Ascending aorta (tissue), 2 donors: ENCODE data around the gene GUCY1B1. TPM values are rescaled to one million over a fixed set of nuclear protein-coding genes. Genes with fewer than 3 reads are reported as not detected.

ENCODE experiments used
- DNase-seq, 2 donors: peaks; one replicate each; pipeline ENCODE4 v3.0.0-alpha.2; 2019; ENCODE audit warnings: low spot score in 2 of 2
- H3K27ac ChIP-seq, 2 donors: fragments of 200-600 bp; sonication (generic); one replicate each; pipeline ENCODE4 v1.5.1; 2016 to 2017; ENCODE audit warnings: mild to moderate bottlenecking in 1 of 2
- H3K27me3 ChIP-seq: fragments of 200-600 bp; sonication (generic); one replicate; pipeline ENCODE4 v1.5.1; 2017
- H3K36me3 ChIP-seq, 2 donors: fragments of 200-600 bp; sonication (generic); one replicate each; pipeline ENCODE4 v1.5.1; 2016
- H3K4me1 ChIP-seq, 2 donors: fragments of 200-600 bp; sonication (generic); one replicate each; pipeline ENCODE4 v1.5.1; 2016 to 2017; ENCODE audit warnings: mild to moderate bottlenecking in 1 of 2
- H3K4me3 ChIP-seq, 2 donors: fragments of 200-600 bp; sonication (generic); one replicate each; pipeline ENCODE4 v1.5.1; 2016 to 2017; ENCODE audit warnings: mild to moderate bottlenecking in 1 of 2
- H3K9me3 ChIP-seq, 2 donors: fragments of 200-600 bp; sonication (generic); one replicate each; pipeline ENCODE4 v1.5.1; 2016
- CTCF ChIP-seq, 3 experiments: fragments of 200-600 bp in 2 of 3; fragments of 450-650 bp in 1 of 3; sonication (generic) in 2 of 3; IDR thresholded peaks; one replicate each; pipeline ENCODE4 v1.5.1; 2016 to 2019; ENCODE audit warnings: antibody characterized with exemption in 3 of 3, mild to moderate bottlenecking in 1 of 3, moderate library complexity in 1 of 3
- intact Hi-C: fragments of 100-400 bp; cut with DNase I; formaldehyde crosslinking; loops from one replicate; pipeline ENCODE4 v1.15.1; 2023
- total RNA-seq: library from RNA; depleted of rRNA; stranded (reverse); fragments of >200 nt; gene quantifications from one replicate; pipeline ENCODE4 v1.1.0, GENCODE V29; 2016

Gene GUCY1B1
- total RNA-seq, 1 donor from 2014 or later, result 34.9 TPM

- no peaks in the 10 kb centered on the region for H3K9me3 ChIP-seq
- intact Hi-C loops, result no loop called here
- H3K4me1 ChIP-seq, result peaks cover 0 to 8% of the 10 kb centered on the region in 2 donors
- H3K27ac ChIP-seq, result no peak overlapping the region
- no peak for DNase-seq
- H3K27me3 ChIP-seq, result no peaks in the 10 kb centered on the region
- no peaks in the 10 kb centered on the region for H3K36me3 ChIP-seq
- H3K4me3 ChIP-seq, result no peak overlapping the region
- TF ChIP-seq CTCF (IDR thresholded peaks at IDR 0.05), result peak; percentile 50 to 69 (median 61)
Measured at GRCh38 chr4:155809835-155810234, 51.0 kb downstream of the GUCY1B1 start.

GRCh38 chr4:155811083-155811482, 52.3 kb downstream of the GUCY1B1 start:
- intact Hi-C loops, result no loop called here
- Histone ChIP-seq H3K4me3 (no peak overlapping the region), H3K27me3 (no peaks in the 10 kb centered on the region), H3K9me3 (no peaks in the 10 kb centered on the region), H3K36me3 (no peaks in the 10 kb centered on the region), H3K4me1 (no peaks in the 10 kb centered on the region), H3K27ac (no peak overlapping the region)
- TF ChIP-seq CTCF (IDR thresholded peaks at IDR 0.05), result no peak
- DNase-seq, result no peak

GRCh38 chr4:155818639-155819038, 59.8 kb downstream of the GUCY1B1 start:
- Histone ChIP-seq H3K36me3 (no peaks in the 10 kb centered on the region), H3K4me3 (no peak overlapping the region), H3K4me1 (no peaks in the 10 kb centered on the region), H3K9me3 (no peaks in the 10 kb centered on the region), H3K27ac (no peak overlapping the region), H3K27me3 (no peaks in the 10 kb centered on the region)
- intact Hi-C loops, result no loop called here
- no peak for TF ChIP-seq CTCF (IDR thresholded peaks at IDR 0.05)
- no peak for DNase-seq

- no peak for TF ChIP-seq CTCF (IDR thresholded peaks at IDR 0.05)
- no peak for DNase-seq
- Histone ChIP-seq H3K4me3 (no peak overlapping the region), H3K27me3 (no peaks in the 10 kb centered on the region), H3K9me3 (no peaks in the 10 kb centered on the region), H3K4me1 (no peaks in the 10 kb centered on the region), H3K36me3 (no peaks in the 10 kb centered on the region), H3K27ac (no peak overlapping the region)
- intact Hi-C loops, result no loop called here
Measured at GRCh38 chr4:155819066-155819465, 60.2 kb downstream of the GUCY1B1 start.

GRCh38 chr4:155820887-155821518, 62.2 kb downstream of the GUCY1B1 start:
- Histone ChIP-seq H3K9me3 (no peaks in the 10 kb centered on the region), H3K27ac (no peak overlapping the region), H3K27me3 (no peaks in the 10 kb centered on the region), H3K4me1 (no peaks in the 10 kb centered on the region), H3K36me3 (no peaks in the 10 kb centered on the region), H3K4me3 (no peak overlapping the region)
- intact Hi-C loops, result no loop called here
- TF ChIP-seq CTCF (IDR thresholded peaks at IDR 0.05), result no peak
- DNase-seq, result no peak

- no peak overlapping the region for H3K4me3 ChIP-seq
- no peaks in the 10 kb centered on the region for H3K27me3 ChIP-seq
- intact Hi-C loops, result no loop called here
- H3K9me3 ChIP-seq, result no peaks in the 10 kb centered on the region
- no peaks in the 10 kb centered on the region for H3K36me3 ChIP-seq
- TF ChIP-seq CTCF (IDR thresholded peaks at IDR 0.05), result no peak
- no peak overlapping the region for H3K27ac ChIP-seq
- no peak for DNase-seq
- no peaks in the 10 kb centered on the region for H3K4me1 ChIP-seq
Measured at GRCh38 chr4:155822572-155822971, 63.8 kb downstream of the GUCY1B1 start.
